B cell (primary cell): ENCODE measurements around the gene MUC4. TPM values are rescaled to one million over a fixed set of nuclear protein-coding genes. Genes with fewer than 3 reads are reported as not detected.

Source experiments
- ATAC-seq: fragments of 200-7000 bp; cut with Tn5 transposase; one replicate; pipeline ENCODE4 v1.10.0; 2021; ENCODE audit warnings: low read depth, mild to moderate bottlenecking, moderate number of reproducible peaks, moderate library complexity
- CTCF ChIA-PET: fragments of 350-600 bp; sonication (Branson Sonifier 250); formaldehyde crosslinking; loops from one replicate; lab custom pipeline; 2021; ENCODE audit warnings: antibody characterized with exemption, inconsistent platforms; lab: Charles Lee
- POLR2A ChIA-PET: fragments of 350-600 bp; sonication (Branson Sonifier 250); formaldehyde crosslinking; loops from one replicate; lab custom pipeline; 2021; ENCODE audit warnings: antibody characterized with exemption; lab: Charles Lee
- DNase-seq: peaks from one replicate; pipeline ENCODE4 v3.0.0; 2013
- H2AFZ ChIP-seq: 2 replicates; pipeline ENCODE4 v1.6.1; 2012; ENCODE audit warnings: mild to moderate bottlenecking, low read depth, low read length; ENCODE audit not compliant: insufficient read depth, poor library complexity, severe bottlenecking
- H3K27ac ChIP-seq, 2 donors: 1 replicate in 1 of 2; 2 replicates in 1 of 2; pipeline ENCODE4 v1.5.1; 2012 to 2013; ENCODE audit warnings: low read length in 2 of 2, mild to moderate bottlenecking in 2 of 2, moderate library complexity in 1 of 2
- H3K27me3 ChIP-seq, 4 experiments: fragments of 200-600 bp in 1 of 4; sonication (generic) in 1 of 4; replicated peaks in 1 of 4; 1 replicate in 2 of 4; 2 replicates in 2 of 4; pipeline versions ENCODE4 v1.6.1 to v1.7.0; 2013 to 2016; ENCODE audit warnings: low read length in 3 of 4, mild to moderate bottlenecking in 2 of 4, mixed read lengths in 1 of 4, moderate library complexity in 1 of 4; ENCODE audit not compliant: insufficient read depth in 4 of 4, control insufficient read depth in 3 of 4; ENCODE audit errors: control extremely low read depth in 1 of 4
- H3K36me3 ChIP-seq, 2 experiments: replicated peaks in 1 of 2; 1 replicate in 1 of 2; 2 replicates in 1 of 2; pipeline versions ENCODE4 v1.6.1 to v1.7.1; 2013; ENCODE audit warnings: low read length in 1 of 2; ENCODE audit not compliant: insufficient read depth in 2 of 2, control insufficient read depth in 1 of 2; ENCODE audit errors: control extremely low read depth in 1 of 2, extremely low read depth in 1 of 2
- H3K4me1 ChIP-seq, 2 donors: fragments of 200-600 bp in 1 of 2; sonication (generic) in 1 of 2; 1 replicate in 1 of 2; 2 replicates in 1 of 2; pipeline versions ENCODE4 v1.5.1 to v1.6.1; 2013 to 2017; ENCODE audit warnings: low read length in 2 of 2; ENCODE audit not compliant: control insufficient read depth in 2 of 2, insufficient read depth in 2 of 2
- H3K4me2 ChIP-seq: replicated peaks from 2 replicates; pipeline ENCODE3; 2012; ENCODE audit warnings: mild to moderate bottlenecking, low read depth, low read length; ENCODE audit not compliant: poor library complexity, severe bottlenecking
- H3K4me3 ChIP-seq, 5 experiments: fragments of 200-600 bp in 1 of 5; sonication (generic) in 1 of 5; 1 replicate in 3 of 5; 2 replicates in 2 of 5; pipeline versions ENCODE4 v1.5.1 to v1.7.0; 2011 to 2016; ENCODE audit warnings: low read length in 4 of 5, mild to moderate bottlenecking in 4 of 5, low read depth in 2 of 5, control low read depth in 1 of 5, moderate library complexity in 1 of 5; ENCODE audit not compliant: insufficient read depth in 1 of 5; ENCODE audit errors: control extremely low read depth in 1 of 5, extremely low read depth in 1 of 5
- H3K79me2 ChIP-seq: fragments of 200-600 bp; sonication (generic); one replicate; pipeline ENCODE4 v1.6.0; 2016; ENCODE audit warnings: low read length; ENCODE audit not compliant: control insufficient read depth, insufficient read depth
- H3K9ac ChIP-seq: fragments of 200-600 bp; sonication (generic); 2 replicates; pipeline ENCODE4 v1.6.1; 2017; ENCODE audit warnings: mild to moderate bottlenecking, low read length, moderate library complexity
- H3K9me3 ChIP-seq, 3 donors: one replicate each; pipeline versions ENCODE4 v1.6.1 to v1.7.1; 2013; ENCODE audit warnings: low read length in 2 of 3; ENCODE audit not compliant: control insufficient read depth in 2 of 3, insufficient read depth in 1 of 3; ENCODE audit errors: control extremely low read depth in 1 of 3
- H4K20me1 ChIP-seq: 2 replicates; pipeline ENCODE4 v1.6.0; 2012; ENCODE audit warnings: mild to moderate bottlenecking, low read length; ENCODE audit not compliant: insufficient read depth, control insufficient read depth, poor library complexity, severe bottlenecking
- H3K27ac Mint-ChIP-seq: one replicate; pipeline ENCODE4 v1.8.0; 2021; ENCODE audit warnings: mixed read lengths
- H3K27me3 Mint-ChIP-seq: one replicate; pipeline ENCODE4 v1.8.0; 2021; ENCODE audit warnings: mixed read lengths
- H3K4me1 Mint-ChIP-seq: one replicate; pipeline ENCODE4 v1.8.0; 2021; ENCODE audit warnings: mixed read lengths
- H3K4me3 Mint-ChIP-seq: one replicate; pipeline ENCODE4 v1.8.0; 2021; ENCODE audit warnings: mixed read lengths
- H3K9me3 Mint-ChIP-seq: one replicate; pipeline ENCODE4 v1.8.0; 2022; ENCODE audit warnings: mixed read lengths; ENCODE audit not compliant: insufficient read depth
- EZH2 ChIP-seq: IDR thresholded peaks from 2 replicates; pipeline ENCODE4 v1.6.1; 2012; ENCODE audit warnings: borderline replicate concordance, low read depth, mild to moderate bottlenecking, moderate library complexity, low read length; ENCODE audit not compliant: insufficient read depth, poor library complexity, severe bottlenecking
- WGBS: methylation state at CpG from one replicate; pipeline ENCODE4 v1.1.5; 2013; ENCODE audit warnings: missing lambda C conversion rate; ENCODE audit not compliant: insufficient coverage; 5-methylcytosine and 5-hydroxymethylcytosine counted together
- intact Hi-C: fragments of 100-400 bp; cut with micrococcal nuclease; formaldehyde crosslinking; loops from one replicate; pipeline ENCODE4 v1.10.0; 2022
- polyA plus RNA-seq: library from polyadenylated mRNA; depleted of rRNA; stranded (reverse); fragments of >200 nt; gene quantifications from 2 replicates; pipeline ENCODE4 v1.2.3, GENCODE V29; 2012
- total RNA-seq, 2 donors: library from RNA; stranded (reverse); fragments of 120-200 nt in 1 of 2; gene quantifications; 1 replicate in 1 of 2; 2 replicates in 1 of 2; pipeline versions ENCODE4 v1.2.3 to v1.2.4, GENCODE V29; 2013 to 2022
- TF ChIP-seq, protein P1 (sequence below): fragments of 200-600 bp; IDR thresholded peaks from one replicate; pipeline ENCODE4 v1.8.0; 2022; ENCODE audit warnings: antibody characterized with exemption, mild to moderate bottlenecking

The MUC4 gene
- total and polyA plus RNA-seq, 2 donors (not counting 1 experiment from before 2014, with no cell fraction given) = 0.22 to 1.2 TPM

DNA sequence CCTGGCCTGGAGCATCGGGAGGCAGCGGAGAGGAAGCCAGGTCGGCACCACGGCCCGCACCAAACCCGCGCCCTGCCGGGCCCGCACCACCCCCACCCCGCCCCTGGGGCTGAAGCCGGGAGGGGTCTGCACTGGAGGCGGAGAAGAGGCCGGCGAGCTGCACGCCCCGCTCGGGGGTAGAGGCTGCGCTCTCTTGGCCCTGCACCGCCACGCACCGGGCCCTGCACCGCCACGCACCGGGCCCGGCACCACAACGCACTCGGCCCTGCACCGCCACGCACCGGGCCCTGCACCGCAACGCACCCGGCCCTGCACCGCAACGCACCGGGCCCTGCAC is 49.5 kb downstream of the MUC4 start:
- no peak overlapping the region for H3K4me3 Mint-ChIP-seq
- intact Hi-C loops = no loop called here
- TF ChIP-seq, protein P1, sequence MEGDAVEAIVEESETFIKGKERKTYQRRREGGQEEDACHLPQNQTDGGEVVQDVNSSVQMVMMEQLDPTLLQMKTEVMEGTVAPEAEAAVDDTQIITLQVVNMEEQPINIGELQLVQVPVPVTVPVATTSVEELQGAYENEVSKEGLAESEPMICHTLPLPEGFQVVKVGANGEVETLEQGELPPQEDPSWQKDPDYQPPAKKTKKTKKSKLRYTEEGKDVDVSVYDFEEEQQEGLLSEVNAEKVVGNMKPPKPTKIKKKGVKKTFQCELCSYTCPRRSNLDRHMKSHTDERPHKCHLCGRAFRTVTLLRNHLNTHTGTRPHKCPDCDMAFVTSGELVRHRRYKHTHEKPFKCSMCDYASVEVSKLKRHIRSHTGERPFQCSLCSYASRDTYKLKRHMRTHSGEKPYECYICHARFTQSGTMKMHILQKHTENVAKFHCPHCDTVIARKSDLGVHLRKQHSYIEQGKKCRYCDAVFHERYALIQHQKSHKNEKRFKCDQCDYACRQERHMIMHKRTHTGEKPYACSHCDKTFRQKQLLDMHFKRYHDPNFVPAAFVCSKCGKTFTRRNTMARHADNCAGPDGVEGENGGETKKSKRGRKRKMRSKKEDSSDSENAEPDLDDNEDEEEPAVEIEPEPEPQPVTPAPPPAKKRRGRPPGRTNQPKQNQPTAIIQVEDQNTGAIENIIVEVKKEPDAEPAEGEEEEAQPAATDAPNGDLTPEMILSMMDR = no peak
- TF ChIP-seq EZH2 = no peak

DNA sequence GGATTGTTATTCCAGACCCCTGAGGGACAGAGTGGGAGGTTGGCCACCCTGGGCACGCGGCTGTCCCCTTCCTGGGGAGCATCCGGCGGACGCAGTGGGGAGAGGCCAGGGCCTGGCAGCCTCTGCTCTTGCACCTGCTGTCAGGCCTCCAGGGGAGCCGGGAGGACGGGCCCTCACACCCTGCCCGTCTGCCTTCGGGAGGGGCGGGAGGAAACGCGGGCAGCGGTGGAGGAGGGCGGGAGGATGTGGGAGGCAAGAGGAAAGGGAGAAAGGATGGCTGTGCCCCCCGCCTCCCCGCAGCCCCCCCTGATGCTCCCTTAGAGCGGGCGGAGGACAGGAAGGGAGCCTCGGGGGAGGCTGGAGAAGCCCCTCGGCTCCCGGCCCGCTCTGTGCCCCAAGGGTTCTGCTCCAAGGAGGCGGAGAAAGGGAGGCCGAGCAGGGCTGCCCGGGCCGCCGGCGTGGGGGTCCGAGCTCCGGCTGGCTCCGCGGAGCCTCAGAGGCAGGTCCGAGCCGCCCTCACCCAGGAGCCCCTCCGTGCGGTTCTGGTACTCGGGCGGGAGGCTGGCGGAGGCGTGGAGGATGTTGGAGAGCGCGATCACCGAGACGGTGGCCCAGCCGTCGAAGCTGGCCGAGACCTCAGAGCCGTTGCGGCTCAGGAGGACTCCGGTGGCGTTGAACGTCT is 50.0 kb downstream of the MUC4 start:
- ATAC-seq (no peak), DNase-seq (no peak)
- Histone ChIP-seq H3K27ac (no peak overlapping the region), H3K4me3 (no peak overlapping the region), H3K79me2 (no peaks in the 10 kb centered on the region), H3K9me3 (peaks cover 0 to 2% (median 0%) of the 10 kb centered on the region in 3 donors), H4K20me1 (no peaks in the 10 kb centered on the region), H3K4me1 (peaks cover 0 to 3% of the 10 kb centered on the region in 2 donors), H3K36me3 (no peaks in the 10 kb centered on the region), H3K9ac (no peak overlapping the region), H2AFZ (no peak overlapping the region), H3K4me2 (no peak overlapping the region), H3K27me3 (peaks cover 0 to 30% (median 7%) of the 10 kb centered on the region in 4 experiments)
- H3K4me3 Mint-ChIP-seq = no peak overlapping the region
- 12% methylated on average over 50 of the region's 52 CpGs for WGBS
- ChIA-PET CTCF (no interaction called here), POLR2A (no interaction called here)
- intact Hi-C loops = no loop called here
- no peak for TF ChIP-seq EZH2
- H3K9me3 Mint-ChIP-seq = no peaks in the 10 kb centered on the region
- no peaks in the 10 kb centered on the region for H3K4me1 Mint-ChIP-seq
- no peak overlapping the region for H3K27ac Mint-ChIP-seq
- peaks cover 45% of the 10 kb centered on the region for H3K27me3 Mint-ChIP-seq

More for the DNA sequence above, 49.5 kb downstream of the MUC4 start:
- CTCF ChIA-PET = no interaction called here
- 51% methylated on average over 36 of the region's 36 CpGs for WGBS
- Mint-ChIP-seq H3K27ac (no peak overlapping the region), H3K27me3 (peaks cover 40% of the 10 kb centered on the region), H3K4me1 (no peaks in the 10 kb centered on the region), H3K9me3 (no peaks in the 10 kb centered on the region)
- Histone ChIP-seq H3K4me1 (peaks cover 0 to 3% of the 10 kb centered on the region in 2 donors), H2AFZ (no peak overlapping the region), H3K4me3 (no peak overlapping the region), H3K4me2 (no peak overlapping the region), H3K36me3 (no peaks in the 10 kb centered on the region), H3K27ac (no peak overlapping the region), H3K9ac (no peak overlapping the region), H3K9me3 (peaks cover 0 to 6% (median 0%) of the 10 kb centered on the region in 3 donors), H4K20me1 (no peaks in the 10 kb centered on the region), H3K79me2 (no peaks in the 10 kb centered on the region), H3K27me3 (peaks cover 0 to 26% (median 6%) of the 10 kb centered on the region in 4 experiments)
- DNase-seq (no peak), ATAC-seq (no peak)
- POLR2A ChIA-PET = no interaction called here
